PFSK-1 (cell line): ENCODE measurements around the gene ANAPC13.

Source experiments
- FOXP2 ChIP-seq: optimal IDR thresholded peaks from 2 replicates; pipeline ENCODE3; 2011; ENCODE audit warnings: borderline replicate concordance, control low read depth, inconsistent platforms; ENCODE audit not compliant: insufficient read depth; ENCODE audit errors: extremely low read length, extremely low read depth
- POLR2AphosphoS5 ChIP-seq: IDR thresholded peaks from 2 replicates; pipeline ENCODE4 v1.6.1; 2012; ENCODE audit warnings: low read depth, mild to moderate bottlenecking, control low read depth, low read length, moderate library complexity
- TAF1 ChIP-seq: IDR thresholded peaks from 2 replicates; pipeline ENCODE4 v1.6.1; 2012; ENCODE audit warnings: low read length, control low read depth, borderline replicate concordance; ENCODE audit not compliant: insufficient read depth
- TF ChIP-seq, protein P1 (sequence below), 2 experiments: IDR thresholded peaks; 2 replicates each; pipeline versions ENCODE4 v1.6.1 to v1.8.0; 2011 to 2012; ENCODE audit warnings: low read depth in 2 of 2, low read length in 2 of 2, control low read depth in 1 of 2, inconsistent platforms in 1 of 2, mild to moderate bottlenecking in 1 of 2, moderate library complexity in 1 of 2; ENCODE audit not compliant: insufficient read depth in 1 of 2

DNA sequence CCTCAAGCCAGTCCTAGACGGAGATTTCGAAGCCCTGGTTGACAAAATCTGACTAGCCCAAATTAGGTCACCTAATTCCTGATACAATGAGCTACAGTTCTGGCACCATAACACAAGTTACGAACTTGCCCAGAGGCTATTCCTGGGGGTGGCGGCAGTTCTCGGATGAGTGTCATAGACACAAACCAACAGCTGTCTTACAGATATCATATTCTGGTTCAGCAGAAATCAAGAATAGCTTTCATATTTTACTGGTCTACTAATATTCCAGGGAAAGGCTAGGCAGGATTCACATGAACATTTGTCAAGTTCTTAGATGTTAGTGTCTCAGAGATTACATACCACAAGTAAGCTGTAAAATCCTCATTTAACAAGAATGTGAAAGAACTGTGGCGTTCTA lies 8.8 kb downstream of the ANAPC13 start:
- no peak for TF ChIP-seq POLR2AphosphoS5
- no peak for TF ChIP-seq TAF1
- TF ChIP-seq, protein P1, sequence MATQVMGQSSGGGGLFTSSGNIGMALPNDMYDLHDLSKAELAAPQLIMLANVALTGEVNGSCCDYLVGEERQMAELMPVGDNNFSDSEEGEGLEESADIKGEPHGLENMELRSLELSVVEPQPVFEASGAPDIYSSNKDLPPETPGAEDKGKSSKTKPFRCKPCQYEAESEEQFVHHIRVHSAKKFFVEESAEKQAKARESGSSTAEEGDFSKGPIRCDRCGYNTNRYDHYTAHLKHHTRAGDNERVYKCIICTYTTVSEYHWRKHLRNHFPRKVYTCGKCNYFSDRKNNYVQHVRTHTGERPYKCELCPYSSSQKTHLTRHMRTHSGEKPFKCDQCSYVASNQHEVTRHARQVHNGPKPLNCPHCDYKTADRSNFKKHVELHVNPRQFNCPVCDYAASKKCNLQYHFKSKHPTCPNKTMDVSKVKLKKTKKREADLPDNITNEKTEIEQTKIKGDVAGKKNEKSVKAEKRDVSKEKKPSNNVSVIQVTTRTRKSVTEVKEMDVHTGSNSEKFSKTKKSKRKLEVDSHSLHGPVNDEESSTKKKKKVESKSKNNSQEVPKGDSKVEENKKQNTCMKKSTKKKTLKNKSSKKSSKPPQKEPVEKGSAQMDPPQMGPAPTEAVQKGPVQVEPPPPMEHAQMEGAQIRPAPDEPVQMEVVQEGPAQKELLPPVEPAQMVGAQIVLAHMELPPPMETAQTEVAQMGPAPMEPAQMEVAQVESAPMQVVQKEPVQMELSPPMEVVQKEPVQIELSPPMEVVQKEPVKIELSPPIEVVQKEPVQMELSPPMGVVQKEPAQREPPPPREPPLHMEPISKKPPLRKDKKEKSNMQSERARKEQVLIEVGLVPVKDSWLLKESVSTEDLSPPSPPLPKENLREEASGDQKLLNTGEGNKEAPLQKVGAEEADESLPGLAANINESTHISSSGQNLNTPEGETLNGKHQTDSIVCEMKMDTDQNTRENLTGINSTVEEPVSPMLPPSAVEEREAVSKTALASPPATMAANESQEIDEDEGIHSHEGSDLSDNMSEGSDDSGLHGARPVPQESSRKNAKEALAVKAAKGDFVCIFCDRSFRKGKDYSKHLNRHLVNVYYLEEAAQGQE (IDR thresholded peaks at IDR 0.05; ENCODE audit: insufficient read depth in 1 of 2, low read depth in 2 of 2, low read length in 2 of 2), result no peak
- no peak for TF ChIP-seq FOXP2
